ENCODE data around the gene KIF1A.

The KIF1A gene

GRCh38 chr2:240762971-240763370 lies 57.0 kb downstream of the KIF1A start:
- no peak for TF ChIP-seq CTCF (IDR thresholded peaks at IDR 0.05; ENCODE audit: control insufficient read depth, insufficient read depth, low read depth, low read length, missing control alignments)
- no peak for DNase-seq (ENCODE audit: low read depth)
- no peak overlapping the region for H3K4me3 ChIP-seq (ENCODE audit: control insufficient read depth, low read depth, low read length)

- H3K4me3 ChIP-seq (ENCODE audit: control insufficient read depth, low read depth, low read length), result no peak overlapping the region
- no peak for DNase-seq (ENCODE audit: low read depth)
- no peak for TF ChIP-seq CTCF (IDR thresholded peaks at IDR 0.05; ENCODE audit: control insufficient read depth, insufficient read depth, low read depth, low read length, missing control alignments)
Measured at GRCh38 chr2:240762249-240762648, 57.8 kb downstream of the KIF1A start.

- no peak for TF ChIP-seq CTCF (IDR thresholded peaks at IDR 0.05; ENCODE audit: control insufficient read depth, insufficient read depth, low read depth, low read length, missing control alignments)
- H3K4me3 ChIP-seq (ENCODE audit: control insufficient read depth, low read depth, low read length), result no peak overlapping the region
- DNase-seq (ENCODE audit: low read depth), result no peak
Measured at GRCh38 chr2:240760576-240761246, 59.3 kb downstream of the KIF1A start.

GRCh38 chr2:240760121-240760520 lies 59.9 kb downstream of the KIF1A start:
- no peak overlapping the region for H3K4me3 ChIP-seq (ENCODE audit: control insufficient read depth, low read depth, low read length)
- DNase-seq (ENCODE audit: low read depth), result no peak
- TF ChIP-seq CTCF (IDR thresholded peaks at IDR 0.05; ENCODE audit: control insufficient read depth, insufficient read depth, low read depth, low read length, missing control alignments), result no peak

GRCh38 chr2:240759459-240759858 lies 60.6 kb downstream of the KIF1A start:
- DNase-seq (ENCODE audit: low read depth), result no peak
- no peak for TF ChIP-seq CTCF (IDR thresholded peaks at IDR 0.05; ENCODE audit: control insufficient read depth, insufficient read depth, low read depth, low read length, missing control alignments)
- H3K4me3 ChIP-seq (ENCODE audit: control insufficient read depth, low read depth, low read length), result no peak overlapping the region

GRCh38 chr2:240757086-240757614 lies 62.9 kb downstream of the KIF1A start:
- no peak for DNase-seq (ENCODE audit: low read depth)
- no peak for TF ChIP-seq CTCF (IDR thresholded peaks at IDR 0.05; ENCODE audit: control insufficient read depth, insufficient read depth, low read depth, low read length, missing control alignments)
- no peak overlapping the region for H3K4me3 ChIP-seq (ENCODE audit: control insufficient read depth, low read depth, low read length)

Data from AG09309 (cell line).